Cortex of kidney (tissue), 1 donor: Measurements from ENCODE around the gene NR2F2.

Experiments used
- DNase-seq: peaks from one replicate; lab custom pipeline; 2025; lab: John Stamatoyannopoulos, UW

NR2F2 gene

GRCh38 chr15:96332637-96333121 lies 2.2 kb downstream of the NR2F2 start:
- DNase-seq = no peak

GRCh38 chr15:96333131-96334016 lies 2.9 kb downstream of the NR2F2 start:
- DNase-seq = no peak

- DNase-seq = no peak
Measured at GRCh38 chr15:96334017-96334704, 3.7 kb downstream of the NR2F2 start.

- no peak for DNase-seq
Measured at GRCh38 chr15:96334705-96335410, 4.4 kb downstream of the NR2F2 start.

GRCh38 chr15:96335411-96336024 lies 5.0 kb downstream of the NR2F2 start:
- DNase-seq = no peak

GRCh38 chr15:96336108-96336595 lies 5.7 kb downstream of the NR2F2 start:
- no peak for DNase-seq

- no peak for DNase-seq
Measured at GRCh38 chr15:96336596-96337364, 6.3 kb downstream of the NR2F2 start.

- no peak for DNase-seq
Measured at GRCh38 chr15:96337365-96338023, 7.0 kb downstream of the NR2F2 start.

GRCh38 chr15:96338074-96338765 lies 7.7 kb downstream of the NR2F2 start:
- DNase-seq = no peak

GRCh38 chr15:96338766-96339618 lies 8.5 kb downstream of the NR2F2 start:
- no peak for DNase-seq

GRCh38 chr15:96339619-96340347 lies 9.3 kb downstream of the NR2F2 start:
- no peak for DNase-seq

GRCh38 chr15:96340348-96340597 lies 9.8 kb downstream of the NR2F2 start:
- no peak for DNase-seq

GRCh38 chr15:96340598-96341512 lies 10.4 kb downstream of the NR2F2 start:
- DNase-seq = no peak

- no peak for DNase-seq
Measured at GRCh38 chr15:96341513-96342405, 11.3 kb downstream of the NR2F2 start.

- no peak for DNase-seq
Measured at GRCh38 chr15:96342406-96343112, 12.1 kb downstream of the NR2F2 start.
